ENCODE data around the gene LSM10. TPM values are rescaled to one million over a fixed set of nuclear protein-coding genes. Genes with fewer than 3 reads are reported as not detected.
A peak's percentile ranks its signal among the peaks of the same experiment; 100 is the strongest.

Gene LSM10
- total and polyA plus RNA-seq, 2 donors from 2014 or later, result 29.5 to 91.6 TPM

GRCh38 chr1:36411674-36412648 lies 14.3 kb upstream of the LSM10 start:
- peak in 1 of 5 donors; percentile 14 for DNase-seq
- Histone ChIP-seq H3K9ac (ENCODE audit: low read length in 3 of 3) (no peak overlapping the region), H3K4me3 (ENCODE audit: low read length in 3 of 3) (no peak overlapping the region), H3K36me3 (ENCODE audit: control insufficient read depth in 2 of 3, insufficient read depth in 3 of 3, low read length in 3 of 3) (no peaks in the 10 kb centered on the region), H3K27ac (ENCODE audit: low read depth in 2 of 2, low read length in 2 of 2) (no peak overlapping the region), H3K27me3 (ENCODE audit: control insufficient read depth, insufficient read depth, low read length) (no peaks in the 10 kb centered on the region), H3K9me3 (ENCODE audit: control insufficient read depth in 2 of 3, insufficient read depth in 1 of 3, low read length in 3 of 3) (no peaks in the 10 kb centered on the region), H3K4me1 (ENCODE audit: control insufficient read depth in 2 of 3, insufficient read depth in 2 of 3, low read depth in 1 of 3, low read length in 3 of 3) (no peaks in the 10 kb centered on the region)
- intact Hi-C loops (cut with DNase I), result no loop called here
- no peak for FAIRE-seq
- TF ChIP-seq, protein P1, sequence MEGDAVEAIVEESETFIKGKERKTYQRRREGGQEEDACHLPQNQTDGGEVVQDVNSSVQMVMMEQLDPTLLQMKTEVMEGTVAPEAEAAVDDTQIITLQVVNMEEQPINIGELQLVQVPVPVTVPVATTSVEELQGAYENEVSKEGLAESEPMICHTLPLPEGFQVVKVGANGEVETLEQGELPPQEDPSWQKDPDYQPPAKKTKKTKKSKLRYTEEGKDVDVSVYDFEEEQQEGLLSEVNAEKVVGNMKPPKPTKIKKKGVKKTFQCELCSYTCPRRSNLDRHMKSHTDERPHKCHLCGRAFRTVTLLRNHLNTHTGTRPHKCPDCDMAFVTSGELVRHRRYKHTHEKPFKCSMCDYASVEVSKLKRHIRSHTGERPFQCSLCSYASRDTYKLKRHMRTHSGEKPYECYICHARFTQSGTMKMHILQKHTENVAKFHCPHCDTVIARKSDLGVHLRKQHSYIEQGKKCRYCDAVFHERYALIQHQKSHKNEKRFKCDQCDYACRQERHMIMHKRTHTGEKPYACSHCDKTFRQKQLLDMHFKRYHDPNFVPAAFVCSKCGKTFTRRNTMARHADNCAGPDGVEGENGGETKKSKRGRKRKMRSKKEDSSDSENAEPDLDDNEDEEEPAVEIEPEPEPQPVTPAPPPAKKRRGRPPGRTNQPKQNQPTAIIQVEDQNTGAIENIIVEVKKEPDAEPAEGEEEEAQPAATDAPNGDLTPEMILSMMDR (IDR thresholded peaks at IDR 0.05; ENCODE audit: borderline replicate concordance, extremely low read depth, insufficient read depth), result no peak

DNA sequence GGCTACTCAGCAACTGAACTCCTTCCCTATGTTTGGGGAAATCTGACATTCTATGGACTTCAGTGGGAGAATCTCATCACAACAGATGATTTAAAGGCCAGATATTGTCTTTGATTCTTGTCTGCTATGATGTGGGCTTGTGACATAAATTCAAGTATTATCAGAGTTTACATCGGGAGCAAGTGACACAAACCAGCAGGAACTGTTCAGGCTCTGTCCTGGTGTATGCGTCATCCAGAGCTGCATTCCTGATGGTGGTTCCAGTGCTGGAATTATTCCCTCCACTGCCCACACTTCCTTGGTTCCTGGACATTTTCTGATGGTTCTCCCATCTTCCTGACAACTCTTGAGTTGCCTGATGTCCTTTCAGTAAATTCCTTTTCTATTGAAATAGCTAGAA lies 10.8 kb upstream of the LSM10 start:
- no peak overlapping the region for H3K27ac ChIP-seq (ENCODE audit: low read depth in 2 of 2, low read length in 2 of 2)
- no peak for FAIRE-seq

DNA sequence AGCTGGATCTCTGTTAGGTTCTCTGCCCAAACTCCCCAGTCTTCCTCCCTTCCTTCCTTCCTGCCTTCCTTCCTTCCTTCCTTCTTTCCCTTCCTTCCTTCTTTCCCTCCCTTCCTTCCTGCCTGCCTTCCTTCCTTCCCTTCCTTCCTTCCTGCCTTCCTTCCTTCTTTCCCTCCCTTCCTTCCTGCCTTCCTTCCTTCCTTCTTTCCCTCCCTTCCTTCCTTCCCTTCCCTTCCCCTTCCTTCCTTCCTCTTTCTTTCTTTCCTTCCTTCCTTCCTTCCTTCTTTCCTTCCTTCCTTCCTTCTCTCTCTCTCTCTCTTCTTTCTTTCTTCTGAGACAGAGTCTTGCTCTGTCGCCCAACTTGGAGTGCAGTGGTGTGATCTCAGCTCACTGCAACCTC lies 8.7 kb upstream of the LSM10 start:
- Histone ChIP-seq H3K4me3 (ENCODE audit: low read length in 3 of 3) (no peak overlapping the region), H3K36me3 (ENCODE audit: control insufficient read depth in 2 of 3, insufficient read depth in 3 of 3, low read length in 3 of 3) (no peaks in the 10 kb centered on the region), H3K9ac (ENCODE audit: low read length in 3 of 3) (no peak overlapping the region), H3K27me3 (ENCODE audit: control insufficient read depth, insufficient read depth, low read length) (no peaks in the 10 kb centered on the region), H3K27ac (ENCODE audit: low read depth in 2 of 2, low read length in 2 of 2) (no peak overlapping the region), H3K4me1 (ENCODE audit: control insufficient read depth in 2 of 3, insufficient read depth in 2 of 3, low read depth in 1 of 3, low read length in 3 of 3) (no peaks in the 10 kb centered on the region), H3K9me3 (ENCODE audit: control insufficient read depth in 2 of 3, insufficient read depth in 1 of 3, low read length in 3 of 3) (no peaks in the 10 kb centered on the region)
- intact Hi-C loops (cut with DNase I), result no loop called here
- DNase-seq (no peak), FAIRE-seq (no peak)
- TF ChIP-seq, protein P1 (IDR thresholded peaks at IDR 0.05; ENCODE audit: borderline replicate concordance, extremely low read depth, insufficient read depth), result no peak

More for the DNA sequence above, 10.8 kb upstream of the LSM10 start:
- Histone ChIP-seq H3K36me3 (ENCODE audit: control insufficient read depth in 2 of 3, insufficient read depth in 3 of 3, low read length in 3 of 3) (no peaks in the 10 kb centered on the region), H3K4me3 (ENCODE audit: low read length in 3 of 3) (no peak overlapping the region), H3K4me1 (ENCODE audit: control insufficient read depth in 2 of 3, insufficient read depth in 2 of 3, low read depth in 1 of 3, low read length in 3 of 3) (no peaks in the 10 kb centered on the region), H3K9ac (ENCODE audit: low read length in 3 of 3) (no peak overlapping the region), H3K9me3 (ENCODE audit: control insufficient read depth in 2 of 3, insufficient read depth in 1 of 3, low read length in 3 of 3) (no peaks in the 10 kb centered on the region), H3K27me3 (ENCODE audit: control insufficient read depth, insufficient read depth, low read length) (no peaks in the 10 kb centered on the region)
- TF ChIP-seq, protein P1 (IDR thresholded peaks at IDR 0.05; ENCODE audit: borderline replicate concordance, extremely low read depth, insufficient read depth), result no peak
- DNase-seq, result peak in 1 of 5 donors; percentile 21
- intact Hi-C loops (cut with DNase I), result no loop called here
